Measurements from ENCODE around the gene DNAJB13. TPM values are rescaled to one million over a fixed set of nuclear protein-coding genes. Genes with fewer than 3 reads are reported as not detected.
A peak's percentile ranks its signal among the peaks of the same experiment; 100 is the strongest.

Gene DNAJB13
- total and polyA plus RNA-seq, 2 of the 13 experiments (the other 11 are each of a cell fraction or from before 2014, with no cell fraction given): 2.3 TPM; not detected in 1

DNA sequence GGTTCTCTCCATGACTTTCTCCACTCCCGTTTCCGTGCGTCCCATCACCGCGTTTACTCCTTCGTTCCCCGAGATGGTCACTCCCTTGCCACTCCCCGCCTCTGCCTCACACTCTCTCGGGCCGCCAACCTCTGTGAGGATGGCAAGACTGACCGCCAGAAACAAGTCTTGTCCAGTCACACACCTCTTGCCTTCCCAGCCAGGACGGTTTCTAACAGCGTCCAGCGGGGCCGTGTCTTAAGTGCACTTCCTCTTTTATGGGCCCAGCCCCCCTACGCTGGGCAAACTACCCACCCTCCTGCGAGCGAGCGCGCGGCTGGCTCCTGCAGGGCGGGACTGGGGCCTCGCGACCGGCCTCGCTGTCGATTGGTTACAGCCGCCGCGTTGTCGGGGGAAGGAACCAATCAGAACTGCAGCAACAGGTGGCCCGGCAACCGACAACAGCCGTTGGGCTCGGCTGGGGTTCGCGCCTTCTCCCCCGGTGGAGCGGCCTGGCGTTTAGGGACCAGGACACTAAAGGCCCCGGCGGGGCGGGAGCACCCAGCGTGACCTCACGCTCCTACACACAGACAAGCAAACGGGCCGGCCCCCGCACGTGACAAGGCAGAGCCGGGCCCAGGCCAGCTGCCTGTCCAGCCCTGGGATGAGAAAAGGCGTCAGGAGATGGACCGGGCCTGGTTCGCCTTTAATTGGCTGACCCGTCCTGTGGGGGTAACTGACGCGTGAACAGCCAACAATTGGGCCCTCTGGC lies 32.3 kb downstream of the DNAJB13 start (continued):
- TF ChIP-seq, protein P1, sequence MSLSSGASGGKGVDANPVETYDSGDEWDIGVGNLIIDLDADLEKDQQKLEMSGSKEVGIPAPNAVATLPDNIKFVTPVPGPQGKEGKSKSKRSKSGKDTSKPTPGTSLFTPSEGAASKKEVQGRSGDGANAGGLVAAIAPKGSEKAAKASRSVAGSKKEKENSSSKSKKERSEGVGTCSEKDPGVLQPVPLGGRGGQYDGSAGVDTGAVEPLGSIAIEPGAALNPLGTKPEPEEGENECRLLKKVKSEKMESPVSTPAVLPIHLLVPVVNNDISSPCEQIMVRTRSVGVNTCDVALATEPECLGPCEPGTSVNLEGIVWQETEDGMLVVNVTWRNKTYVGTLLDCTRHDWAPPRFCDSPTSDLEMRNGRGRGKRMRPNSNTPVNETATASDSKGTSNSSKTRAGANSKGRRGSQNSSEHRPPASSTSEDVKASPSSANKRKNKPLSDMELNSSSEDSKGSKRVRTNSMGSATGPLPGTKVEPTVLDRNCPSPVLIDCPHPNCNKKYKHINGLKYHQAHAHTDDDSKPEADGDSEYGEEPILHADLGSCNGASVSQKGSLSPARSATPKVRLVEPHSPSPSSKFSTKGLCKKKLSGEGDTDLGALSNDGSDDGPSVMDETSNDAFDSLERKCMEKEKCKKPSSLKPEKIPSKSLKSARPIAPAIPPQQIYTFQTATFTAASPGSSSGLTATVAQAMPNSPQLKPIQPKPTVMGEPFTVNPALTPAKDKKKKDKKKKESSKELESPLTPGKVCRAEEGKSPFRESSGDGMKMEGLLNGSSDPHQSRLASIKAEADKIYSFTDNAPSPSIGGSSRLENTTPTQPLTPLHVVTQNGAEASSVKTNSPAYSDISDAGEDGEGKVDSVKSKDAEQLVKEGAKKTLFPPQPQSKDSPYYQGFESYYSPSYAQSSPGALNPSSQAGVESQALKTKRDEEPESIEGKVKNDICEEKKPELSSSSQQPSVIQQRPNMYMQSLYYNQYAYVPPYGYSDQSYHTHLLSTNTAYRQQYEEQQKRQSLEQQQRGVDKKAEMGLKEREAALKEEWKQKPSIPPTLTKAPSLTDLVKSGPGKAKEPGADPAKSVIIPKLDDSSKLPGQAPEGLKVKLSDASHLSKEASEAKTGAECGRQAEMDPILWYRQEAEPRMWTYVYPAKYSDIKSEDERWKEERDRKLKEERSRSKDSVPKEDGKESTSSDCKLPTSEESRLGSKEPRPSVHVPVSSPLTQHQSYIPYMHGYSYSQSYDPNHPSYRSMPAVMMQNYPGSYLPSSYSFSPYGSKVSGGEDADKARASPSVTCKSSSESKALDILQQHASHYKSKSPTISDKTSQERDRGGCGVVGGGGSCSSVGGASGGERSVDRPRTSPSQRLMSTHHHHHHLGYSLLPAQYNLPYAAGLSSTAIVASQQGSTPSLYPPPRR (CRISPR knock-in tag; IDR thresholded peaks at IDR 0.05; ENCODE audit: borderline replicate concordance): no peak
- TF ChIP-seq, protein P2, sequence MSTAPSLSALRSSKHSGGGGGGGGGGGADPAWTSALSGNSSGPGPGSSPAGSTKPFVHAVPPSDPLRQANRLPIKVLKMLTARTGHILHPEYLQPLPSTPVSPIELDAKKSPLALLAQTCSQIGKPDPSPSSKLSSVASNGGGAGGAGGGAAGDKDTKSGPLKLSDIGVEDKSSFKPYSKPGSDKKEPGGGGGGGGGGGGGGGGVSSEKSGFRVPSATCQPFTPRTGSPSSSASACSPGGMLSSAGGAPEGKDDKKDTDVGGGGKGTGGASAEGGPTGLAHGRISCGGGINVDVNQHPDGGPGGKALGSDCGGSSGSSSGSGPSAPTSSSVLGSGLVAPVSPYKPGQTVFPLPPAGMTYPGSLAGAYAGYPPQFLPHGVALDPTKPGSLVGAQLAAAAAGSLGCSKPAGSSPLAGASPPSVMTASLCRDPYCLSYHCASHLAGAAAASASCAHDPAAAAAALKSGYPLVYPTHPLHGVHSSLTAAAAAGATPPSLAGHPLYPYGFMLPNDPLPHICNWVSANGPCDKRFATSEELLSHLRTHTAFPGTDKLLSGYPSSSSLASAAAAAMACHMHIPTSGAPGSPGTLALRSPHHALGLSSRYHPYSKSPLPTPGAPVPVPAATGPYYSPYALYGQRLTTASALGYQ (CRISPR knock-in tag; IDR thresholded peaks at IDR 0.05): peak; percentile 85
- TF ChIP-seq CBX1 (IDR thresholded peaks at IDR 0.05; ENCODE audit: low read depth) (no peak), XBP1 (CRISPR knock-in tag; IDR thresholded peaks at IDR 0.05) (peak; percentile 71; the same call in 1 of the 2 replicates), KDM2A (CRISPR knock-in tag; IDR thresholded peaks at IDR 0.05; ENCODE audit: borderline replicate concordance, low read depth) (peak; percentile 74), MIER3 (CRISPR knock-in tag; IDR thresholded peaks at IDR 0.05; ENCODE audit: borderline replicate concordance) (no peak), ETV5 (CRISPR knock-in tag; IDR thresholded peaks at IDR 0.05; ENCODE audit: borderline replicate concordance) (peak; percentile 59), EHMT2 (IDR thresholded peaks at IDR 0.05; ENCODE audit: borderline replicate concordance, low read depth, low read length) (peak; percentile 59; the same call in 1 of the 2 replicates)
- TF ChIP-seq, protein P3, sequence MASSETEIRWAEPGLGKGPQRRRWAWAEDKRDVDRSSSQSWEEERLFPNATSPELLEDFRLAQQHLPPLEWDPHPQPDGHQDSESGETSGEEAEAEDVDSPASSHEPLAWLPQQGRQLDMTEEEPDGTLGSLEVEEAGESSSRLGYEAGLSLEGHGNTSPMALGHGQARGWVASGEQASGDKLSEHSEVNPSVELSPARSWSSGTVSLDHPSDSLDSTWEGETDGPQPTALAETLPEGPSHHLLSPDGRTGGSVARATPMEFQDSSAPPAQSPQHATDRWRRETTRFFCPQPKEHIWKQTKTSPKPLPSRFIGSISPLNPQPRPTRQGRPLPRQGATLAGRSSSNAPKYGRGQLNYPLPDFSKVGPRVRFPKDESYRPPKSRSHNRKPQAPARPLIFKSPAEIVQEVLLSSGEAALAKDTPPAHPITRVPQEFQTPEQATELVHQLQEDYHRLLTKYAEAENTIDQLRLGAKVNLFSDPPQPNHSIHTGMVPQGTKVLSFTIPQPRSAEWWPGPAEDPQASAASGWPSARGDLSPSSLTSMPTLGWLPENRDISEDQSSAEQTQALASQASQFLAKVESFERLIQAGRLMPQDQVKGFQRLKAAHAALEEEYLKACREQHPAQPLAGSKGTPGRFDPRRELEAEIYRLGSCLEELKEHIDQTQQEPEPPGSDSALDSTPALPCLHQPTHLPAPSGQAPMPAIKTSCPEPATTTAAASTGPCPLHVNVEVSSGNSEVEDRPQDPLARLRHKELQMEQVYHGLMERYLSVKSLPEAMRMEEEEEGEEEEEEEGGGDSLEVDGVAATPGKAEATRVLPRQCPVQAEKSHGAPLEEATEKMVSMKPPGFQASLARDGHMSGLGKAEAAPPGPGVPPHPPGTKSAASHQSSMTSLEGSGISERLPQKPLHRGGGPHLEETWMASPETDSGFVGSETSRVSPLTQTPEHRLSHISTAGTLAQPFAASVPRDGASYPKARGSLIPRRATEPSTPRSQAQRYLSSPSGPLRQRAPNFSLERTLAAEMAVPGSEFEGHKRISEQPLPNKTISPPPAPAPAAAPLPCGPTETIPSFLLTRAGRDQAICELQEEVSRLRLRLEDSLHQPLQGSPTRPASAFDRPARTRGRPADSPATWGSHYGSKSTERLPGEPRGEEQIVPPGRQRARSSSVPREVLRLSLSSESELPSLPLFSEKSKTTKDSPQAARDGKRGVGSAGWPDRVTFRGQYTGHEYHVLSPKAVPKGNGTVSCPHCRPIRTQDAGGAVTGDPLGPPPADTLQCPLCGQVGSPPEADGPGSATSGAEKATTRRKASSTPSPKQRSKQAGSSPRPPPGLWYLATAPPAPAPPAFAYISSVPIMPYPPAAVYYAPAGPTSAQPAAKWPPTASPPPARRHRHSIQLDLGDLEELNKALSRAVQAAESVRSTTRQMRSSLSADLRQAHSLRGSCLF (CRISPR knock-in tag; IDR thresholded peaks at IDR 0.05; ENCODE audit: borderline replicate concordance): peak; percentile 92; the same call in 1 of the 2 replicates
- TF ChIP-seq, protein P4, sequence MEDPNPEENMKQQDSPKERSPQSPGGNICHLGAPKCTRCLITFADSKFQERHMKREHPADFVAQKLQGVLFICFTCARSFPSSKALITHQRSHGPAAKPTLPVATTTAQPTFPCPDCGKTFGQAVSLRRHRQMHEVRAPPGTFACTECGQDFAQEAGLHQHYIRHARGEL (CRISPR knock-in tag; IDR thresholded peaks at IDR 0.05): peak; percentile 94; the same call in 1 of the 2 replicates
- TF ChIP-seq, protein P5, sequence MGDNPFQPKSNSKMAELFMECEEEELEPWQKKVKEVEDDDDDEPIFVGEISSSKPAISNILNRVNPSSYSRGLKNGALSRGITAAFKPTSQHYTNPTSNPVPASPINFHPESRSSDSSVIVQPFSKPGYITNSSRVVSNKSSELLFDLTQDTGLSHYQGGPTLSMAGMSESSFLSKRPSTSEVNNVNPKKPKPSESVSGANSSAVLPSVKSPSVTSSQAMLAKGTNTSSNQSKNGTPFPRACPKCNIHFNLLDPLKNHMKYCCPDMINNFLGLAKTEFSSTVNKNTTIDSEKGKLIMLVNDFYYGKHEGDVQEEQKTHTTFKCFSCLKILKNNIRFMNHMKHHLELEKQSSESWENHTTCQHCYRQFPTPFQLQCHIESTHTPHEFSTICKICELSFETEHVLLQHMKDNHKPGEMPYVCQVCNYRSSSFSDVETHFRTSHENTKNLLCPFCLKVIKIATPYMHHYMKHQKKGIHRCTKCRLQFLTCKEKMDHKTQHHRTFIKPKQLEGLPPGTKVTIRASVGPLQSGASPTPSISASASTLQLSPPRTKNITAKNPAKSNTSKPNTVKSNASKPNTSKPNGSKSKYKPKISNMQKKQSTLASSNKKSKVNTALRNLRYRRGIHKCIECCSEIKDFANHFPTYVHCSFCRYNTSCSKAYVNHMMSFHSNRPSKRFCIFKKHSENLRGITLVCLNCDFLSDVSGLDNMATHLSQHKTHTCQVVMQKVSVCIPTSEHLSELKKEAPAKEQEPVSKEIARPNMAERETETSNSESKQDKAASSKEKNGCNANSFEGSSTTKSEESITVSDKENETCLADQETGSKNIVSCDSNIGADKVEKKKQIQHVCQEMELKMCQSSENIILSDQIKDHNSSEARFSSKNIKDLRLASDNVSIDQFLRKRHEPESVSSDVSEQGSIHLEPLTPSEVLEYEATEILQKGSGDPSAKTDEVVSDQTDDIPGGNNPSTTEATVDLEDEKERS (CRISPR knock-in tag; IDR thresholded peaks at IDR 0.05): peak; percentile 83

All from HepG2 (cell line).